Body of pancreas (tissue), 4 donors: ENCODE data around the gene HOXB2.

Experiments
- CTCF ChIP-seq, 7 experiments: fragments of 450-650 bp in 4 of 7; fragments of 200-600 bp in 3 of 7; sonication (generic) in 3 of 7; IDR thresholded peaks; one replicate each; pipeline ENCODE4 v1.5.1; 2016 to 2019; ENCODE audit warnings: antibody characterized with exemption in 7 of 7
- POLR2A ChIP-seq, 3 donors: fragments of 450-650 bp; IDR thresholded peaks; one replicate each; pipeline ENCODE4 v1.6.1; 2016; ENCODE audit warnings: antibody characterized with exemption in 3 of 3, mild to moderate bottlenecking in 2 of 3

DNA sequence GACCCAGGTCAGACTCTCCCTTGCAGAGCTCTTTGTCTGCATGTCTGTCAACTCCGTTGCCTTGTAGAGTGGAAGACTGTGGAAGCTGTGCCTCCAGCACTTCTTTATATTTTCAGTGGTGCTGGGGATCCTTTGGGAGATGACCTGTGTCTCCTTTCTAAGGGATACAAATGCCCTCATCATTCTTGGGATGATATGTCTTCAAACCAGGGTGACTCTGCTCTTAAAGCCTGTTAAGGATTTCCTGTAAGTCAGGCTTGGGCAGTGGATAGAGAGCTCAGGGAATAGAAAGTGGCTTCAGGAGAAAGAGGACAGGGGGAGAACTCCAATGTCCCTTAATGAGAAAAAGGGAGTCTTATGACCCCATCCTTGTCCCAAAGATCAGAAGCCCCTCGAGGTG is 43.6 kb upstream of the HOXB2 start:
- TF ChIP-seq CTCF (IDR thresholded peaks at IDR 0.05) (no peak), POLR2A (IDR thresholded peaks at IDR 0.05) (no peak)
